KMS-11 (cell line): Measurements from ENCODE around the gene CAMKMT.

Experiments used
- H2AFZ ChIP-seq: fragments of 200-600 bp; sonication (generic); 2 replicates; pipeline ENCODE4 v1.6.1; 2016; ENCODE audit warnings: antibody characterized with exemption, mixed run types, low read depth
- H3K27ac ChIP-seq: fragments of 200-600 bp; sonication (generic); 2 replicates; pipeline ENCODE4 v1.6.1; 2016; ENCODE audit warnings: mild to moderate bottlenecking, mixed run types
- H3K27me3 ChIP-seq: fragments of 200-600 bp; sonication (generic); 2 replicates; pipeline ENCODE4 v1.6.1; 2017; ENCODE audit warnings: mild to moderate bottlenecking, low read depth, mixed run types, moderate library complexity; ENCODE audit not compliant: insufficient read depth
- H3K36me3 ChIP-seq: fragments of 200-600 bp; sonication (generic); 2 replicates; pipeline ENCODE4 v1.6.1; 2017; ENCODE audit warnings: mild to moderate bottlenecking, mixed run types; ENCODE audit not compliant: insufficient read depth
- H3K4me1 ChIP-seq: fragments of 200-600 bp; sonication (generic); 2 replicates; pipeline ENCODE4 v1.6.1; 2016; ENCODE audit warnings: mild to moderate bottlenecking, low read depth, mixed run types; ENCODE audit not compliant: poor library complexity, severe bottlenecking
- H3K4me2 ChIP-seq: fragments of 200-600 bp; sonication (generic); 2 replicates; pipeline ENCODE4 v1.7.0; 2016; ENCODE audit warnings: mild to moderate bottlenecking, mixed run types
- H3K4me3 ChIP-seq: fragments of 200-600 bp; sonication (generic); IDR thresholded peaks from 2 replicates; pipeline ENCODE4 v1.6.1; 2017; ENCODE audit warnings: low read depth, low read length, mixed read lengths; ENCODE audit not compliant: insufficient read depth
- H3K79me2 ChIP-seq: fragments of 200-600 bp; sonication (generic); 2 replicates; pipeline ENCODE4 v1.6.1; 2016; ENCODE audit warnings: low read depth, mixed run types; ENCODE audit not compliant: insufficient read depth
- H3K9ac ChIP-seq: fragments of 200-600 bp; sonication (generic); 2 replicates; pipeline ENCODE4 v1.6.1; 2016; ENCODE audit warnings: mild to moderate bottlenecking, mixed run types
- H4K20me1 ChIP-seq: fragments of 200-600 bp; sonication (generic); 2 replicates; pipeline ENCODE4 v1.6.1; 2016; ENCODE audit warnings: mild to moderate bottlenecking, mixed run types; ENCODE audit not compliant: insufficient read depth
- TF ChIP-seq, protein P1 (sequence below): fragments of 200-600 bp; sonication (generic); conservative IDR thresholded peaks from 2 replicates; pipeline ENCODE4 v1.6.1; 2017; ENCODE audit warnings: low read depth, mild to moderate bottlenecking, antibody characterized with exemption, low read length, moderate library complexity, mixed read lengths

The CAMKMT gene

GRCh38 chr2:44605511-44605910 is 243.8 kb downstream of the CAMKMT start:
- Histone ChIP-seq H3K9ac (no peak overlapping the region), H3K36me3 (no peaks in the 10 kb centered on the region), H3K27me3 (no peaks in the 10 kb centered on the region), H3K4me1 (peaks cover 2% of the 10 kb centered on the region), H3K27ac (no peak overlapping the region), H4K20me1 (no peaks in the 10 kb centered on the region), H3K4me2 (no peak overlapping the region), H3K4me3 (no peak overlapping the region), H2AFZ (no peak overlapping the region), H3K79me2 (no peaks in the 10 kb centered on the region)
- TF ChIP-seq, protein P1, sequence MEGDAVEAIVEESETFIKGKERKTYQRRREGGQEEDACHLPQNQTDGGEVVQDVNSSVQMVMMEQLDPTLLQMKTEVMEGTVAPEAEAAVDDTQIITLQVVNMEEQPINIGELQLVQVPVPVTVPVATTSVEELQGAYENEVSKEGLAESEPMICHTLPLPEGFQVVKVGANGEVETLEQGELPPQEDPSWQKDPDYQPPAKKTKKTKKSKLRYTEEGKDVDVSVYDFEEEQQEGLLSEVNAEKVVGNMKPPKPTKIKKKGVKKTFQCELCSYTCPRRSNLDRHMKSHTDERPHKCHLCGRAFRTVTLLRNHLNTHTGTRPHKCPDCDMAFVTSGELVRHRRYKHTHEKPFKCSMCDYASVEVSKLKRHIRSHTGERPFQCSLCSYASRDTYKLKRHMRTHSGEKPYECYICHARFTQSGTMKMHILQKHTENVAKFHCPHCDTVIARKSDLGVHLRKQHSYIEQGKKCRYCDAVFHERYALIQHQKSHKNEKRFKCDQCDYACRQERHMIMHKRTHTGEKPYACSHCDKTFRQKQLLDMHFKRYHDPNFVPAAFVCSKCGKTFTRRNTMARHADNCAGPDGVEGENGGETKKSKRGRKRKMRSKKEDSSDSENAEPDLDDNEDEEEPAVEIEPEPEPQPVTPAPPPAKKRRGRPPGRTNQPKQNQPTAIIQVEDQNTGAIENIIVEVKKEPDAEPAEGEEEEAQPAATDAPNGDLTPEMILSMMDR, result no peak

GRCh38 chr2:44612276-44612675 is 250.5 kb downstream of the CAMKMT start:
- Histone ChIP-seq H3K79me2 (no peaks in the 10 kb centered on the region), H3K27me3 (no peaks in the 10 kb centered on the region), H3K9ac (no peak overlapping the region), H3K4me1 (peaks cover 35% of the 10 kb centered on the region), H3K36me3 (no peaks in the 10 kb centered on the region), H3K4me2 (no peak overlapping the region), H4K20me1 (no peaks in the 10 kb centered on the region), H2AFZ (no peak overlapping the region), H3K4me3 (no peak overlapping the region), H3K27ac (no peak overlapping the region)
- TF ChIP-seq, protein P1, result no peak

DNA sequence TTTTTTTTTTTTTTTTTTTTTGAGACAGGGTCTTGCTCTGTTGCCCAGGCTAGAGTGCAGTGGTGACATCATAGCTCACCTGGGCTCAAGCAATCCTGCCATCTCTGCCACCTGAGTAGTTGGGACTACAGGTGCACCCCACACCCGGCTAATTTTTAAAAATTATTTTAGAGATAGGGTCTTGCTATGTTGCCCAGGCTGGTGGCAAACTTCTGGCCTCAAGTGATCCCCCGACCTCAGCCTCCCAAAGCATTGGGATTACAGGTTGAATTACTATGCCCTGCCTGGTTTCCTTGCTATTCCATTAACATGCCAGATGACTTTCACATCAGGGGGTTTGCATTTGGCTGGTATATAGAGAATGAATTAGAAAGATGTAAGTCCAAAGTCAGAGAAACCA is 253.2 kb downstream of the CAMKMT start:
- Histone ChIP-seq H3K4me2 (no peak overlapping the region), H3K36me3 (no peaks in the 10 kb centered on the region), H3K27ac (no peak overlapping the region), H3K27me3 (no peaks in the 10 kb centered on the region), H3K9ac (no peak overlapping the region), H3K79me2 (no peaks in the 10 kb centered on the region), H4K20me1 (no peaks in the 10 kb centered on the region), H3K4me3 (no peak overlapping the region), H2AFZ (no peak overlapping the region), H3K4me1 (peaks cover 53% of the 10 kb centered on the region)
- TF ChIP-seq, protein P1, result no peak

GRCh38 chr2:44615950-44616518 is 254.3 kb downstream of the CAMKMT start:
- Histone ChIP-seq H3K4me3 (no peak overlapping the region), H3K4me2 (peak overlapping the region; percentile 62), H3K79me2 (no peaks in the 10 kb centered on the region), H3K27me3 (no peaks in the 10 kb centered on the region), H2AFZ (no peak overlapping the region), H4K20me1 (no peaks in the 10 kb centered on the region), H3K4me1 (peaks cover 53% of the 10 kb centered on the region), H3K36me3 (no peaks in the 10 kb centered on the region), H3K27ac (peak overlapping the region; percentile 53; the same call in 1 of the 2 replicates), H3K9ac (no peak overlapping the region)
- TF ChIP-seq, protein P1, result 0 out of 2 replicates have a peak, but pooled peaks have one; percentile 17
